ENCODE results near the gene CPZ. TPM values are rescaled to one million over a fixed set of nuclear protein-coding genes. Genes with fewer than 3 reads are reported as not detected.

Gene CPZ
- total and polyA plus RNA-seq, 10 donors: 0.11 to 8.5 (median 0.93) TPM; not detected in 1

Other genes with a start within 250 kb of the CPZ start
- 10 to 100 TPM; 16.1 to 26.5 (median 21.7) TPM for gene ACOX3, start 152.0 kb upstream of the CPZ start, total RNA-seq
- gene ACOX3, start 152.0 kb upstream of the CPZ start, polyA plus RNA-seq: 10 to 100 TPM; 11.3 to 16.1 (median 15.0) TPM
- 10 to 100 TPM; 18.9 to 28.3 (median 25.2) TPM for gene TRMT44, start 152.0 kb upstream of the CPZ start, total RNA-seq
- gene TRMT44, start 152.0 kb upstream of the CPZ start, polyA plus RNA-seq: 1 to 10 TPM; 5.7 to 8.0 (median 5.9) TPM
- gene GPR78, start 12.4 kb upstream of the CPZ start, total RNA-seq: 1 to 10 TPM in 1 of 7 donors, under 1 TPM in 3, not detected in 3; 0.07 to 1.5 (median 0.14) TPM
- gene GPR78, start 12.4 kb upstream of the CPZ start, polyA plus RNA-seq: under 1 TPM in 1 of 3 donors, not detected in 2; 0.09 TPM